HepG2 (cell line): Measurements from ENCODE around the gene MC1R. TPM values are rescaled to one million over a fixed set of nuclear protein-coding genes. Genes with fewer than 3 reads are reported as not detected.

Experiments
- DPF2 ChIP-seq: sonication (generic); formaldehyde crosslinking; IDR thresholded peaks from 2 replicates; pipeline ENCODE4 v1.4.0; 2020; ENCODE audit warnings: mild to moderate bottlenecking, low read depth, missing genetic modification reagents, borderline replicate concordance
- ELF3 ChIP-seq: IDR thresholded peaks from 2 replicates; pipeline ENCODE4 v1.6.1; 2016; ENCODE audit warnings: missing genetic modification reagents, missing compliant biosample characterization
- HCFC1 ChIP-seq: fragments of 150-350 bp; IDR thresholded peaks from 2 replicates; pipeline ENCODE4 v1.6.1; 2014; ENCODE audit warnings: low read depth, low read length
- HOXA5 ChIP-seq: sonication (generic); formaldehyde crosslinking; IDR thresholded peaks from 2 replicates; pipeline ENCODE4 v1.4.0; 2020; ENCODE audit warnings: missing genetic modification reagents
- MTA3 ChIP-seq: sonication (generic); formaldehyde crosslinking; IDR thresholded peaks from 2 replicates; pipeline ENCODE4 v1.4.0; 2020; ENCODE audit warnings: missing genetic modification reagents
- MTF1 ChIP-seq: sonication (generic); formaldehyde crosslinking; IDR thresholded peaks from 2 replicates; pipeline ENCODE4 v1.5.0; 2020; ENCODE audit warnings: missing genetic modification reagents
- RBM39 ChIP-seq: fragments of 200-400 bp; formaldehyde crosslinking; IDR thresholded peaks from one replicate; pipeline ENCODE4 v1.6.1; 2018; ENCODE audit warnings: antibody characterized with exemption, mild to moderate bottlenecking, low read depth, low read length; ENCODE audit not compliant: poor library complexity, severe bottlenecking
- RFXANK ChIP-seq: IDR thresholded peaks from 2 replicates; pipeline ENCODE4 v1.6.1; 2016
- RXRB ChIP-seq: IDR thresholded peaks from 2 replicates; pipeline ENCODE4 v1.6.1; 2016; ENCODE audit warnings: borderline replicate concordance, missing genetic modification reagents, missing compliant biosample characterization
- SP4 ChIP-seq: sonication (generic); formaldehyde crosslinking; IDR thresholded peaks from 2 replicates; pipeline ENCODE4 v1.8.1; 2023; ENCODE audit warnings: mild to moderate bottlenecking, missing genetic modification reagents
- SP5 ChIP-seq: IDR thresholded peaks from 2 replicates; pipeline ENCODE4 v1.6.1; 2016; ENCODE audit warnings: low read depth, borderline replicate concordance
- ZNF292 ChIP-seq: sonication (generic); formaldehyde crosslinking; IDR thresholded peaks from 2 replicates; pipeline ENCODE4 v1.8.1; 2022; ENCODE audit warnings: mild to moderate bottlenecking, low read depth, missing genetic modification reagents, borderline replicate concordance
- ZNF510 ChIP-seq: sonication (generic); formaldehyde crosslinking; IDR thresholded peaks from 2 replicates; pipeline ENCODE4 v1.4.0; 2020; ENCODE audit warnings: low read depth, mild to moderate bottlenecking, missing genetic modification reagents
- ZNF747 ChIP-seq: sonication (generic); formaldehyde crosslinking; IDR thresholded peaks from 2 replicates; pipeline ENCODE4 v1.8.1; 2023; ENCODE audit warnings: missing genetic modification reagents, mild to moderate bottlenecking, borderline replicate concordance
- ZNF766 ChIP-seq: sonication (generic); formaldehyde crosslinking; IDR thresholded peaks from 2 replicates; pipeline ENCODE4 v1.5.0; 2020; ENCODE audit warnings: missing genetic modification reagents, borderline replicate concordance
- polyA plus RNA-seq, 8 experiments: library from polyadenylated mRNA; depleted of rRNA in 3 of 8; stranded (reverse) in 7 of 8; unstranded in 1 of 8; fragments of >200 nt; fragmentation: Illumina TruSeq in 4 of 8; extraction: Trizol in 4 of 8; gene quantifications; 2 replicates each; pipeline versions ENCODE4 v1.2.1 to v1.2.3, GENCODE V29; 2011 to 2016; ENCODE audit warnings: low read depth in 4 of 8, missing spikeins in 1 of 8, mixed read lengths in 1 of 8; ENCODE audit not compliant: insufficient read depth in 1 of 8
- total RNA-seq, 5 experiments: library from RNA; depleted of rRNA; stranded (reverse); fragments of >200 nt; fragmentation: Illumina TruSeq; extraction: Trizol; gene quantifications; 2 replicates each; pipeline ENCODE4 v1.2.3, GENCODE V29; 2016; ENCODE audit warnings: low read depth in 1 of 5
- TF ChIP-seq, protein P1 (sequence below): sonication (generic); formaldehyde crosslinking; IDR thresholded peaks from 2 replicates; pipeline ENCODE4 v1.5.0; 2020; ENCODE audit warnings: missing genetic modification reagents
- TF ChIP-seq, protein P2 (sequence below): fragments of 450-650 bp; IDR thresholded peaks from 2 replicates; pipeline ENCODE4 v1.6.1; 2016
- TF ChIP-seq, protein P3 (sequence below): sonication (generic); formaldehyde crosslinking; IDR thresholded peaks from 2 replicates; pipeline ENCODE4 v1.5.0; 2020; ENCODE audit warnings: mild to moderate bottlenecking, missing genetic modification reagents, borderline replicate concordance
- TF ChIP-seq, protein P4 (sequence below): IDR thresholded peaks from 2 replicates; pipeline ENCODE4 v1.6.1; 2018; ENCODE audit warnings: missing genetic modification reagents, mild to moderate bottlenecking, missing compliant biosample characterization
- TF ChIP-seq, protein P5 (sequence below): sonication (generic); formaldehyde crosslinking; IDR thresholded peaks from 2 replicates; pipeline ENCODE4 v1.4.0; 2020; ENCODE audit warnings: missing genetic modification reagents

MC1R gene
- total and polyA plus RNA-seq, 2 of the 13 experiments (the other 11 are each of a cell fraction or from before 2014, with no cell fraction given), result 9.1 to 14.8 TPM

DNA sequence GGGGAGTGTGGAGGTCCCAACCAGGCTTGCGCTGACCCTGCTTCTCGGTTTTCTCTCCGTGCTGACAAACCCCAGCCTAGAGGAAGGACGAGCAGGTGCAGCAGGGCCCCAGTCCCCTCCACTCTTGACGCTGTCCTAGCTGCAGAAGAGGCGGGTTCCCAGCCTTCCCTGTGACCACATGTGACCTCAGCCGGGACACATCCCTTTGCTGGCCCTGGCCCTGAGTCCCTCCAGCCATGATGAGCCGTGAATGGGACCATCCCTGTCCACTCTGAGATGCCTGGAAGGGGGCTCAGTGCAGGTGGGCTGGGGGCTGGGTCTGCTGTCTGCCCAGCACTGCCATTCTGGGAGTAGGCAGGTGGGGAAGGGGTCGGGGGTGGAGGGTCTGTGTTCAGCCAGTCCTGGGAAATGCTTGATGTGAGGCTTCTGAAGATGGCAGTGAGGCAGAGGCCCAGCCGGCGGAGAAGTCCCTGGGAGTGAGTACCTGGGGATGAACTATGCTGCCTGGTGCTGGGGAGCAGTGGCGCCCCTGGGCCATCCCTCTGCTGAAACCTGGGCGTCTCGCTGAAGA is 2.6 kb downstream of the MC1R start (continued):
- TF ChIP-seq ZNF510 (CRISPR knock-in tag) (0 out of 2 replicates have a peak, but pooled peaks have one; percentile 17), ZNF747 (peak; percentile 32; the same call in 1 of the 2 replicates), RFXANK (CRISPR knock-in tag) (no peak), DPF2 (CRISPR knock-in tag) (no peak), MTA3 (no peak), RBM39 (peak; percentile 52), ZNF292 (CRISPR knock-in tag) (no peak), MTF1 (CRISPR knock-in tag) (no peak), RXRB (CRISPR knock-in tag) (0 out of 2 replicates have a peak, but pooled peaks have one; percentile 25), SP4 (peak; percentile 48; the same call in 1 of the 2 replicates), HOXA5 (peak; percentile 19; the same call in 1 of the 2 replicates), SP5 (CRISPR knock-in tag) (0 out of 2 replicates have a peak, but pooled peaks have one; percentile 28), ELF3 (CRISPR knock-in tag) (no peak), HCFC1 (no peak), ZNF766 (CRISPR knock-in tag) (0 out of 2 replicates have a peak, but pooled peaks have one; percentile 53)
- TF ChIP-seq, protein P1, sequence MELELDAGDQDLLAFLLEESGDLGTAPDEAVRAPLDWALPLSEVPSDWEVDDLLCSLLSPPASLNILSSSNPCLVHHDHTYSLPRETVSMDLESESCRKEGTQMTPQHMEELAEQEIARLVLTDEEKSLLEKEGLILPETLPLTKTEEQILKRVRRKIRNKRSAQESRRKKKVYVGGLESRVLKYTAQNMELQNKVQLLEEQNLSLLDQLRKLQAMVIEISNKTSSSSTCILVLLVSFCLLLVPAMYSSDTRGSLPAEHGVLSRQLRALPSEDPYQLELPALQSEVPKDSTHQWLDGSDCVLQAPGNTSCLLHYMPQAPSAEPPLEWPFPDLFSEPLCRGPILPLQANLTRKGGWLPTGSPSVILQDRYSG, result peak; percentile 84; the same call in 1 of the 2 replicates
- TF ChIP-seq, protein P2, sequence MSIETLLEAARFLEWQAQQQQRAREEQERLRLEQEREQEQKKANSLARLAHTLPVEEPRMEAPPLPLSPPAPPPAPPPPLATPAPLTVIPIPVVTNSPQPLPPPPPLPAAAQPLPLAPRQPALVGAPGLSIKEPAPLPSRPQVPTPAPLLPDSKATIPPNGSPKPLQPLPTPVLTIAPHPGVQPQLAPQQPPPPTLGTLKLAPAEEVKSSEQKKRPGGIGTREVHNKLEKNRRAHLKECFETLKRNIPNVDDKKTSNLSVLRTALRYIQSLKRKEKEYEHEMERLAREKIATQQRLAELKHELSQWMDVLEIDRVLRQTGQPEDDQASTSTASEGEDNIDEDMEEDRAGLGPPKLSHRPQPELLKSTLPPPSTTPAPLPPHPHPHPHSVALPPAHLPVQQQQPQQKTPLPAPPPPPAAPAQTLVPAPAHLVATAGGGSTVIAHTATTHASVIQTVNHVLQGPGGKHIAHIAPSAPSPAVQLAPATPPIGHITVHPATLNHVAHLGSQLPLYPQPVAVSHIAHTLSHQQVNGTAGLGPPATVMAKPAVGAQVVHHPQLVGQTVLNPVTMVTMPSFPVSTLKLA, result 0 out of 2 replicates have a peak, but pooled peaks have one; percentile 6
- TF ChIP-seq, protein P3, sequence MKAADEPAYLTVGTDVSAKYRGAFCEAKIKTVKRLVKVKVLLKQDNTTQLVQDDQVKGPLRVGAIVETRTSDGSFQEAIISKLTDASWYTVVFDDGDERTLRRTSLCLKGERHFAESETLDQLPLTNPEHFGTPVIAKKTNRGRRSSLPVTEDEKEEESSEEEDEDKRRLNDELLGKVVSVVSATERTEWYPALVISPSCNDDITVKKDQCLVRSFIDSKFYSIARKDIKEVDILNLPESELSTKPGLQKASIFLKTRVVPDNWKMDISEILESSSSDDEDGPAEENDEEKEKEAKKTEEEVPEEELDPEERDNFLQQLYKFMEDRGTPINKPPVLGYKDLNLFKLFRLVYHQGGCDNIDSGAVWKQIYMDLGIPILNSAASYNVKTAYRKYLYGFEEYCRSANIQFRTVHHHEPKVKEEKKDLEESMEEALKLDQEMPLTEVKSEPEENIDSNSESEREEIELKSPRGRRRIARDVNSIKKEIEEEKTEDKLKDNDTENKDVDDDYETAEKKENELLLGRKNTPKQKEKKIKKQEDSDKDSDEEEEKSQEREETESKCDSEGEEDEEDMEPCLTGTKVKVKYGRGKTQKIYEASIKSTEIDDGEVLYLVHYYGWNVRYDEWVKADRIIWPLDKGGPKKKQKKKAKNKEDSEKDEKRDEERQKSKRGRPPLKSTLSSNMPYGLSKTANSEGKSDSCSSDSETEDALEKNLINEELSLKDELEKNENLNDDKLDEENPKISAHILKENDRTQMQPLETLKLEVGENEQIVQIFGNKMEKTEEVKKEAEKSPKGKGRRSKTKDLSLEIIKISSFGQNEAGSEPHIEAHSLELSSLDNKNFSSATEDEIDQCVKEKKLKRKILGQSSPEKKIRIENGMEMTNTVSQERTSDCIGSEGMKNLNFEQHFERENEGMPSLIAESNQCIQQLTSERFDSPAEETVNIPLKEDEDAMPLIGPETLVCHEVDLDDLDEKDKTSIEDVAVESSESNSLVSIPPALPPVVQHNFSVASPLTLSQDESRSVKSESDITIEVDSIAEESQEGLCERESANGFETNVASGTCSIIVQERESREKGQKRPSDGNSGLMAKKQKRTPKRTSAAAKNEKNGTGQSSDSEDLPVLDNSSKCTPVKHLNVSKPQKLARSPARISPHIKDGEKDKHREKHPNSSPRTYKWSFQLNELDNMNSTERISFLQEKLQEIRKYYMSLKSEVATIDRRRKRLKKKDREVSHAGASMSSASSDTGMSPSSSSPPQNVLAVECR (CRISPR knock-in tag), result no peak; the same call in 1 of the 2 replicates
- TF ChIP-seq, protein P4, sequence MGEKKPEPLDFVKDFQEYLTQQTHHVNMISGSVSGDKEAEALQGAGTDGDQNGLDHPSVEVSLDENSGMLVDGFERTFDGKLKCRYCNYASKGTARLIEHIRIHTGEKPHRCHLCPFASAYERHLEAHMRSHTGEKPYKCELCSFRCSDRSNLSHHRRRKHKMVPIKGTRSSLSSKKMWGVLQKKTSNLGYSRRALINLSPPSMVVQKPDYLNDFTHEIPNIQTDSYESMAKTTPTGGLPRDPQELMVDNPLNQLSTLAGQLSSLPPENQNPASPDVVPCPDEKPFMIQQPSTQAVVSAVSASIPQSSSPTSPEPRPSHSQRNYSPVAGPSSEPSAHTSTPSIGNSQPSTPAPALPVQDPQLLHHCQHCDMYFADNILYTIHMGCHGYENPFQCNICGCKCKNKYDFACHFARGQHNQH, result no peak
- TF ChIP-seq, protein P5, sequence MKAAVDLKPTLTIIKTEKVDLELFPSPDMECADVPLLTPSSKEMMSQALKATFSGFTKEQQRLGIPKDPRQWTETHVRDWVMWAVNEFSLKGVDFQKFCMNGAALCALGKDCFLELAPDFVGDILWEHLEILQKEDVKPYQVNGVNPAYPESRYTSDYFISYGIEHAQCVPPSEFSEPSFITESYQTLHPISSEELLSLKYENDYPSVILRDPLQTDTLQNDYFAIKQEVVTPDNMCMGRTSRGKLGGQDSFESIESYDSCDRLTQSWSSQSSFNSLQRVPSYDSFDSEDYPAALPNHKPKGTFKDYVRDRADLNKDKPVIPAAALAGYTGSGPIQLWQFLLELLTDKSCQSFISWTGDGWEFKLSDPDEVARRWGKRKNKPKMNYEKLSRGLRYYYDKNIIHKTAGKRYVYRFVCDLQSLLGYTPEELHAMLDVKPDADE (CRISPR knock-in tag), result peak; percentile 11; the same call in 1 of the 2 replicates
